HG02981 (cell line): ENCODE measurements around the gene ZBTB47.

Experiments used
- ATAC-seq: cut with Tn5 transposase; IDR thresholded peaks from one replicate; pipeline ENCODE4 v1.9.1; 2021; ENCODE audit warnings: mild to moderate bottlenecking, moderate library complexity; ENCODE audit not compliant: unreplicated experiment

ZBTB47 gene

GRCh38 chr3:42684632-42685362, 31.3 kb downstream of the ZBTB47 start:
- ATAC-seq, result no peak

GRCh38 chr3:42685363-42685881, 31.9 kb downstream of the ZBTB47 start, which contains the start of gene KLHL40:
KLHL40 (plus strand) TSS chr3:42685537; CDS start chr3:42685619, 82 bp downstream.
- no peak for ATAC-seq

DNA sequence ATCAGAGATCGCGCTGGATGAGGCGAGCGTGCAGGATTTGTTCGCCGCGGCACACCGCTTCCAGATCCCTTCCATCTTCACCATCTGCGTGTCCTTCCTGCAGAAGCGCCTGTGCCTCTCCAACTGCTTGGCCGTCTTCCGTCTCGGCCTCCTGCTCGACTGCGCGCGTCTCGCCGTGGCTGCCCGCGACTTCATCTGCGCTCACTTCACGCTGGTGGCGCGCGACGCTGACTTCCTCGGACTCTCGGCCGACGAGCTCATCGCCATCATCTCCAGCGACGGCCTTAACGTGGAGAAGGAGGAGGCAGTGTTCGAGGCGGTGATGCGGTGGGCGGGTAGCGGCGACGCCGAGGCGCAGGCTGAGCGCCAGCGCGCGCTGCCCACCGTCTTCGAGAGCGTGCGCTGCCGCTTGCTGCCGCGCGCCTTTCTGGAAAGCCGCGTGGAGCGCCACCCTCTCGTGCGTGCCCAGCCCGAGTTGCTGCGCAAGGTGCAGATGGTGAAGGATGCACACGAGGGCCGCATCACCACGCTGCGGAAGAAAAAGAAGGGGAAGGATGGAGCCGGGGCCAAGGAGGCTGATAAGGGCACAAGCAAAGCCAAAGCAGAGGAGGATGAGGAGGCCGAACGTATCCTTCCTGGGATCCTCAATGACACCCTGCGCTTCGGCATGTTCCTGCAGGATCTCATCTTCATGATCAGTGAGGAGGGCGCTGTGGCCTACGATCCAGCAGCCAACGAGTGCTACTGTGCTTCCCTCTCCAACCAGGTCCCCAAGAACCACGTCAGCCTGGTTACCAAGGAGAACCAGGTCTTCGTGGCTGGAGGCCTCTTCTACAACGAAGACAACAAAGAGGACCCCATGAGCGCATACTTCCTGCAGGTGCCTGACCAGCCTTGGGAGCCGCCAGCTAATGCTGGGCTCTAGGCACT, 32.7 kb downstream of the ZBTB47 start:
- ATAC-seq, result no peak

GRCh38 chr3:42686832-42687650, 33.5 kb downstream of the ZBTB47 start:
- ATAC-seq, result no peak

GRCh38 chr3:42688016-42688415, 34.5 kb downstream of the ZBTB47 start:
- no peak for ATAC-seq

- ATAC-seq, result no peak
Measured at GRCh38 chr3:42688487-42689420, 35.3 kb downstream of the ZBTB47 start.

DNA sequence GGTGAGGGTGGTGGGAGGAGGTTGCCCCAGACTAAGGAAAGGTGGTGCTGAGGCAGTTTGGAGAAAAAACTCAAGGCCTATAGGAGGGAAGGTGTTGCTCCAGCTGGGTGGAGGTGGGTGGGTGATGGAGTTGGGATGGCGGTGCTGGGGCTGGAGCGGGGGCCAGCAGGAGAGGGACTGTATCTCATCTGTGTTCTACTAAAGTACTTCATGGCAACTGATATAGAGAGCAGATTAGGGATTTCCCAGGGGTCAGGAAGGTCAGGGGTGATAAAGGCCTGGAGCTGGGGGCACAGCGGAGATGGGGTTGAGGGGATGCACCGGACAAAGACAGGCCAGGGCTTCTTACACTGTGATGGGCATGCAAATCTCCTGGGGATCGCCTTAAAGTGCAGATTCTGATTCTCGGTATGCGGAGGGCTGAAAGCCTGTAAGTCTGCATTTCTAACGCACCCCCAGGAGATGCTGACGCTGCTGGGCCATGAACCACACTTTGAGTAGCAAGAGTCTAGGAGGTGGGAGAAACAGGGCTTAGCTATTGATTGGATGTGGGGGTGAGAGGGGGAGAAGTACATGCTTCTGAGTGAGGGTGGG, 36.0 kb downstream of the ZBTB47 start:
- ATAC-seq, result no peak

DNA sequence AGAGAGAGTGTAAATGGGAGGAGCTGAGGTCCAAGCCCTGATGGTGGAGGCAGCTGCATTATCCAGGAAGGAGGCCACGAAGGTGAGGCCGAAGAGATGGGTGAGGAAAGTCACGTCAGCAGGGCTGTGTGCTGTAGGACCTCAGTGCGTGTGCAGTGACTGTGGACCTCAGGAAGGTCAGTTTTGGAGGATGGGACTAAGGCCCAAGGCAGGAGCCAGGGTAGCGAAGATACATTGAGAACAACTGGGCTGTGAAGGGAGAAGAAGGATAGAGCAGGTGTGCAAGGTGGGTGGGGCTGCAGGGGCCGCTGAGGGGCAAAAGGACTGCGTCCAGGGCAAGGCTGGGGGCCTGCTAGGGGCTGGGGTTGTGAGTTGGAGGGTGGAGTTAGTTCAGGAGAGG, 36.7 kb downstream of the ZBTB47 start:
- ATAC-seq, result no peak

DNA sequence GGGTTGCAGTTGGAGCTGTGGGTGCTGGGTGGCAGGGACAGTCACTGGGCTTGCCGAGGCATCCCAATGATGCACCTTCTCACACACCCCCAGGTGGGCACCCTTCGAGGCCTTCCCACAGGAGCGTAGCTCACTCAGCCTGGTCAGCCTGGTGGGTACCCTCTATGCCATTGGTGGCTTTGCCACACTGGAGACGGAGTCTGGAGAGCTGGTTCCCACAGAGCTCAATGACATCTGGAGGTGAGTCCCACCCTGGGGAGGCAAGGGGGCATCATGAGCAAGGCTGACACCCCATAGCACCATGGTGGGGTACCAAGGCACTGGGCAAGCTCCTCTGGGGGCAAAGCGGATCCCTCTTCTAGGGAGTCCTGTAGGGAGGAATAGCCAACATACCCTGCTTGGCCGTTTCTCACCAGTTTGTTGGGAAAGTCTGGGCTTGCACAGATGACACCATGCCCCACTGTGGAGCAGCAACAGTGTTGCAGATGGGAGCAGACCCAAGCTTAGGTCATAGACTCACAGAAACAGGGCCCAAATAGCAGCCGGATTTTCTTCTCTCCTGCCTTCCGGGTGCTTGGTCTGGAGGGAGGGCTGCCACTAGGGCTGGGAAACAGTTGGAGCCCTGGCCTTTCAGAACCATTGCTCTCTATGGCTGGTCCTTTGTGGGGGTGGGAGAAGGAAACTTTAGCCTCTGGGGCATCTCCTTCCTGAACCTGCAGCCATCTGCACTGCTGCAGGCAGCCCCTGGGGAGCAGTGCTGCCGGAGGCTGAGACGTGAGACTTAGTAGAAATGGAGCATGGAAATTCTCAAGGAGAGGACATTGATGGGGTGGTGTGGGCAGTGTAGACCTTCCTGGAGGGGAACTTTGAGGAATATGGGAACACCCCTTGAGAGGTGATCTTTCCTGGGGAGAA, 37.5 kb downstream of the ZBTB47 start:
- no peak for ATAC-seq

GRCh38 chr3:42691816-42692666, 38.5 kb downstream of the ZBTB47 start:
- ATAC-seq, result no peak

- no peak for ATAC-seq
Measured at GRCh38 chr3:42692667-42693529, 39.4 kb downstream of the ZBTB47 start.

GRCh38 chr3:42693530-42693930, 40.0 kb downstream of the ZBTB47 start:
- no peak for ATAC-seq

DNA sequence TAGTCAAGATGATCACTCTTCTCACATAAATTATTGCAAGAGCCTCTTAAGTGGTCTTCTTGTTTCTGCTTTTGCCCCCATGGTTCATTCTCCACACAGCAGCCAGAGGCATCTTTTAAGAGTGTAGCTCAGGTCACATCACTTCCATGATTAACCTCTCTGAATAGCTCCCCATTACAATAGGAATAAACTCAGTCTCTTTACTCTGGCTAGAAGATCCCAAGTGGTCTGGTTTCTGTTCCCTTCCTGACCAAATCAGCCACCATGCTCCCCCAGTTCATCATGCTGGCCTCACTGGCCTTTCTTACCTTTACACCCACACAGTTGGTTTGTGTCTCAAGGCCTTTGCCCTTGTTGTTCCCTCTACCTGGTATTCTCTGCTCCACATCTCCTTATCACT, 40.9 kb downstream of the ZBTB47 start:
- ATAC-seq, result no peak

DNA sequence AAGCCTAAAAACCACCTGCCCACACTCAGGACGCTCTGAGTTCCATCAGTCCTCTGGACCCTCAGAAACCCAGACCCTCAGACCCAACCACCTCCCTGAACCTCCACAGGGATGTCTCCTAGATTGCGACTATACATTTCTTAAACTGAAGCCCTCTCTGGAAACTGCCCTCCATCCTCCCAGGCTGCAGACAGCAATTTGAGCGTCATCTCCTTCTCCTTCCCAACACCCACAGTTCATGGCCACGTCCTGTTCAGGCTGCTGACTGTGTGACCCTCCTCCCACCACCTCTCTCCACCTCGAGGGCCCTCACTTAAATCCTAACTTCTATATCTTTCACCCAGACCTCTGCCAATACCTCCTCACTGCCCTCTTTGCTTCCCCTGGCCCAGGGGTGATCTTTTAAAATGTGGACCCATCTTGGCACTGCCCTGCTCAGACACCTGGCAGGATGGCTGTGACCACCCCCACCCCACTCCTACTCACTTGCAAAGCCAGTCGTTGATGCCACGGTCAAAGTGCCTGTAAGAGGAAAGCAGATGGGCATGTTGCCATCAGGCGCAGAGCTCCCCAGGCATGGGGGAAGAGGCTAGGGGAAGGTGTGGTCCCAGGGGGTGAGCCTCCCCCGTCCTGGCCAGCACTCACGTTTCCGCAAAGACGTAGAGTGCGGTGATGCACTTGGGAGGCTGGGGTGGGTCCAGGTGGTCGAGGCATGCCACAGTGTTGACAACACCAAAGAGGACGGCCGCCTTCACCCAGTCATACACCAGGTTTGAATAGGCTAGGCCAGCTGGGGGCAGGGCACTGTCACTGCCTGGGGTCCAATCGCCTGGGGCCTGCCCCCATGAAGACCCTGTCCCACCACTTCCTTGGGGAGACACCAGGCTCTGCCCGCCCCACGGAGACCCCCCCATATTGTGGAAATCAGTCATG, 43.1 kb downstream of the ZBTB47 start:
- ATAC-seq, result no peak

DNA sequence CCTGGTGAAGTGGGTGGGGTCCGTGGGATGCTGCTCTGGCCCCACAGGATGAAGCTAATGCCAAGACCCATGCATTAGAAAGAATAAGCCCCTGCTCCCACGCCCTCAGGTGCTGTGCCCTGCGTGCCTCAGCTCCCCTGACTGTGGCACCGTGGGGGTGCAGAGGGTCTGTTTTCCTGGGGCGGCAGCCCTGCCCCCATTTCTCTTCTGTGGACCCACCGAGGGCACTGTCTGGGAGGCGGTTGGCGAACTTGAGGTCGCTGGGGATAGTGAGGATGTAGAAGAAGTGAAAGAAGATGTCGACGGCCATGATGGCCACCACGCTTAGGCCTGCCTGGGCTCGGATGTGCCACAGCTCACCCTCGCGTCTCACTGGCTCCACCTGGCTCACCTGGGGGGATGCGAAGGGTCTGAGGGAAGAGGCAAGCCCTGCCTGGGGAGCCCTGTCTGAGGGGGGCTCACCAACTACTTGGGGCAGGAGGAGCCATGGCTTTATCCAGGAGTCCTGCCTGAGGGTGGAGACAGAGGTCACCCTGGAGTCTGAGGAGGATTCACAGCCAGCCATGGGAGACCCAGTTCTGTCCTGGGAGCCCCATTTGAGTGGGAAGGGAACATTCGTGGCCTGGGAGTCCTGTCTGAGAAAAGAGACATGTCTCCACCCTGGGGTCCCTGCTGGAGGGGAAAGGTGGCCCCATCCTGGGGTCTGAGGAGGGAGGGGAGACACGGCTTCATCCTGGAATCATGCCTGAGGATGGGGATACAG, 44.0 kb downstream of the ZBTB47 start:
- no peak for ATAC-seq
